Measurements from ENCODE around the gene KRTAP4-7.
"Not testable (repeated sequence)": the region's sequence is repeated elsewhere in the genome, so short reads cannot be mapped to it uniquely, and the experiment has no call there.

GRCh38 chr17:41034346-41034935, 49.5 kb upstream of the KRTAP4-7 start, which contains the start of gene KRTAP1-3:
- TF ChIP-seq POLR2A, CTCF (IDR thresholded peaks at IDR 0.05): not testable (repeated sequence)
